NT2/D1 (cell line): ENCODE measurements around the gene PLPPR4.
"Not testable (repeated sequence)": the region's sequence is repeated elsewhere in the genome, so short reads cannot be mapped to it uniquely, and the experiment has no call there.

Experiments
- DNase-seq: peaks from one replicate; pipeline ENCODE4 v3.0.0-alpha.2; 2011; ENCODE audit warnings: low read depth, low spot score
- H3K27me3 ChIP-seq: 2 replicates; pipeline ENCODE4 v1.6.0; 2011; ENCODE audit warnings: mild to moderate bottlenecking; ENCODE audit not compliant: insufficient read length, insufficient read depth
- H3K36me3 ChIP-seq: 2 replicates; pipeline ENCODE4 v1.6.1; 2011; ENCODE audit warnings: mild to moderate bottlenecking, low read length, mixed read lengths; ENCODE audit not compliant: insufficient read depth, insufficient read length
- H3K4me1 ChIP-seq: 2 replicates; pipeline ENCODE4 v1.5.1; 2011; ENCODE audit not compliant: insufficient read depth, insufficient read length
- H3K4me3 ChIP-seq: 2 replicates; pipeline ENCODE4 v1.5.1; 2011; ENCODE audit warnings: low read depth; ENCODE audit not compliant: insufficient read length
- H3K9ac ChIP-seq: 2 replicates; pipeline ENCODE4 v1.6.0; 2011; ENCODE audit warnings: low read depth; ENCODE audit not compliant: insufficient read length
- H3K9me3 ChIP-seq: 2 replicates; pipeline ENCODE4 v1.5.1; 2011; ENCODE audit warnings: mild to moderate bottlenecking, low read length; ENCODE audit not compliant: insufficient read depth
- SUZ12 ChIP-seq: IDR thresholded peaks from 2 replicates; pipeline ENCODE4 v1.6.1; 2011; ENCODE audit not compliant: insufficient read length, insufficient read depth; ENCODE audit errors: extremely low read depth
- YY1 ChIP-seq: IDR thresholded peaks from 2 replicates; pipeline ENCODE4 v1.6.1; 2011; ENCODE audit not compliant: insufficient read length, insufficient read depth
- ZNF274 ChIP-seq: IDR thresholded peaks from 2 replicates; pipeline ENCODE4 v1.6.1; 2011; ENCODE audit warnings: mild to moderate bottlenecking, low read depth, low read length

Gene PLPPR4

DNA sequence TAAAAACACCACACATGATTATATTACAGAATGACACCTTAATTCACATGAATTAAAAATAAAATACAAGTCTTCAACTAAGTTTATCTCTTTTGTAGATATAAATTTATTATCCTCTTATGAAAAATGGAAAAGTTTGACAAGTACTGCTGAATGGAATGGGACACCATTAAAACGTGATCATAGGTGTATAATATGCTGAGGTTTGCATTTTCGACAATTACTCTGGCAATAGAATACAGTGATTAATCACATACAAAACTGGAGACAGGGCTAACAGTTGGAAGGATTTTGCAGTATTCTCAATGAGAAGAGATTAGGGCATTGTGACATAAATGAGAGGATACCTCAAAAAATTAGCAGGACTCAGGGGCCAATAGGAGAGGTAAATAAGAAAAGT, 17.1 kb upstream of the PLPPR4 start:
- DNase-seq: no peak
- H3K9ac ChIP-seq: no peak overlapping the region
- peaks cover 7% of the 10 kb centered on the region; the same call in 1 of the 2 replicates for H3K9me3 ChIP-seq
- no peak for TF ChIP-seq SUZ12
- TF ChIP-seq ZNF274: no peak
- no peak for TF ChIP-seq YY1
- H3K27me3 ChIP-seq: no peaks in the 10 kb centered on the region
- H3K4me1 ChIP-seq: no peaks in the 10 kb centered on the region
- H3K4me3 ChIP-seq: no peak overlapping the region
- H3K36me3 ChIP-seq: no peaks in the 10 kb centered on the region

DNA sequence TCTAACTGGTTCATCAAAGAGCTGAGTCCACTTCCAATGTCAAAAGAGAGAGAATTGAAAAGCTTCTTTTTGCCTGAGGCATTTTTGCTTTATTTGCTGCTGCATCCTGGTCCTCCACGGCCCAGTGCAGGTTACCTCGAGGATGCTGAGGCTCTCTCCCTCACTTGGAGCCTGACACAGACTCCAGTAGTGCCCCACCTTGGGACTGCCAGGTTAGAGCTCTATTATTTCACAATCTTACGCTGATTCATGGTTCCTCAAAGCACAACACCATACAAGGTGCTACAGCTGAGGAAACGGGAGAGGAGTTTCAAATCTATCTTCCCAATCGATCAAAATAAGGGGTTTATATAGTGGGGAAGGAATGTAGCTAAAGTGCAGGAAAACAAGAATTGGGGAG, 13.6 kb upstream of the PLPPR4 start:
- no peaks in the 10 kb centered on the region for H3K27me3 ChIP-seq
- no peak overlapping the region for H3K9ac ChIP-seq
- H3K36me3 ChIP-seq: no peaks in the 10 kb centered on the region
- H3K9me3 ChIP-seq: peaks cover 7% of the 10 kb centered on the region; the same call in 1 of the 2 replicates
- TF ChIP-seq YY1: no peak
- DNase-seq: no peak
- no peak overlapping the region for H3K4me3 ChIP-seq
- H3K4me1 ChIP-seq: no peaks in the 10 kb centered on the region

DNA sequence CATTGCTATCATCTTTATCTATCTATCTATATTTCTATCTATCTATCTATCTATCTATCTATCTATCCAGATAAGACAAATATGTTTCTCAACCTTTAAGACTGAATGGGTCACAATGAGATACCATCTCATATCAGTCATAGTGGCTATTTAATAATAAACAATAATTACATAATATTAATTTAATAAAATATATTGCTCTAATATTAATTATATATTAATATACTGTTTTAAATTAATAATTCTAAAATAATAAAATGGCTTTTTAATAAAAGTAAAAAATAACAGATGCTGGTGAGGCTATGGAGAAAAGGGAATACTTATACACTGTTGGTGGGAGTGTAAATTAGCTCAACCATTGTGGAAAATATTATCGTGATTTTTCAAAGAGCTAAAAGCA, 13.0 kb upstream of the PLPPR4 start:
- Histone ChIP-seq H3K4me3 (no peak overlapping the region), H3K27me3 (no peaks in the 10 kb centered on the region), H3K36me3 (no peaks in the 10 kb centered on the region), H3K4me1 (no peaks in the 10 kb centered on the region), H3K9me3 (peaks cover 3% of the 10 kb centered on the region; the same call in 1 of the 2 replicates), H3K9ac (no peak overlapping the region)
- no peak for TF ChIP-seq YY1
- no peak for TF ChIP-seq SUZ12
- TF ChIP-seq ZNF274: no peak
- no peak for DNase-seq

DNA sequence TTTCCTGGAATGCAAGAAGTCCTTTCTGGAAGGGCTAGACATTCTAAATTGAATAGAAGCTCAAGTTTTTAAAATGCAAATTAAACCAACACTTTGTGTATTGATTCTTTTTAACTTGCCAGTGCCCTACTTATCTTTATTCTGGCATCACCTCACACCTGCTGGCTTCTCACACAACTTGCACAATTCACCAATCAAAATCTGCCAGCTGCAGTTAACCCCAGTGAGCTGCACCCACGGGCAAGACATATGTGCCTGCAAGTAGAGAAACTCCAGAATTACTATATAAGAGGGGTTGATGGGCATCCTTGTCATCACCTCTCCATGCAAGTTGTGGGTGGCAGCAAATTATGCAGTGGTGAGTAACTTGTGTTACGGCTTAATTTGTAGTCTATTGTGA, 11.7 kb upstream of the PLPPR4 start:
- Histone ChIP-seq H3K9ac (no peak overlapping the region), H3K4me3 (no peak overlapping the region), H3K4me1 (no peaks in the 10 kb centered on the region), H3K9me3 (no peaks in the 10 kb centered on the region), H3K36me3 (no peaks in the 10 kb centered on the region), H3K27me3 (no peaks in the 10 kb centered on the region)
- TF ChIP-seq ZNF274: no peak
- DNase-seq: no peak

DNA sequence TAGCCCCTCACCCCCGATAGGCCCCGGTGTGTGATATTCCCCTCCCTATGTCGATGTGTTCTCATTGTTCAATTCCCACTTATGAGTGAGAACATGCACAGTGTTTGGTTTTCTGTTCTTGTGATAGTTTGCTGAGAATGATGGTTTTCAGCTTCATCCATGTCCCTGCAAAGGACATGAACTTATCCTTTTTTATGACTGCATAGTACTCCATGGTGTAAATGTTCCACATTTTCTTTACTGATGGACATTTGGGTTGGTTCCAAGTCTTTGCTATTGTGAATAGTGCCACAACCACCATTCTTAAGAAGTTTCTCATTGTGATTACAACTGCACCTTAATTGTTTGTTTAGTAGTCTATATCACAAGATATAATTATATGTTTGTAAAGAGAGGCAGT, 3.9 kb upstream of the PLPPR4 start:
- DNase-seq, H3K9me3 ChIP-seq, H3K4me3 ChIP-seq, H3K4me1 ChIP-seq, H3K36me3 ChIP-seq, H3K9ac ChIP-seq: not testable (repeated sequence)
- peaks cover 28% of the 10 kb centered on the region for H3K27me3 ChIP-seq

DNA sequence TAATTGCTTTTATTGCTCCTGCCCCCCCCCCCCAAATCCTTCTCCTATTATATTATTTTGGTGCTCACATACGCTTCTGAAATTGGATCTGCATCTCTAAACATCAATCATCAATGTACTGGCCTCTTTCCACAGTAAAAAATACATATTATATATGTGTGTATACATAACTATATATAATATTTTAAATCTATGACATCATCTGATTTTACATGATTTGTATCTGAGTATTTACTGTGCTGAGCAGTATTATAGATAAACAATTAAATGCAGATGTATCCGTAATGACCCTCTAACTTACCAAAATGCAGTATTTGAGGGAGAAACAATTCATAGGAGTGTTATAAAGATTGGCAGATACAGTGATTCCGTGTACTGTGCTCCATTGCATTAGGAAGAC, 832 bp downstream of the PLPPR4 start:
- H3K9ac ChIP-seq: no peak overlapping the region
- no peaks in the 10 kb centered on the region for H3K4me1 ChIP-seq
- H3K9me3 ChIP-seq: no peaks in the 10 kb centered on the region
- no peak for DNase-seq
- H3K27me3 ChIP-seq: peaks cover 37% of the 10 kb centered on the region
- H3K36me3 ChIP-seq: no peaks in the 10 kb centered on the region
- TF ChIP-seq YY1: no peak
- TF ChIP-seq ZNF274: no peak
- no peak for TF ChIP-seq SUZ12
- peak overlapping the region; percentile 65 for H3K4me3 ChIP-seq

DNA sequence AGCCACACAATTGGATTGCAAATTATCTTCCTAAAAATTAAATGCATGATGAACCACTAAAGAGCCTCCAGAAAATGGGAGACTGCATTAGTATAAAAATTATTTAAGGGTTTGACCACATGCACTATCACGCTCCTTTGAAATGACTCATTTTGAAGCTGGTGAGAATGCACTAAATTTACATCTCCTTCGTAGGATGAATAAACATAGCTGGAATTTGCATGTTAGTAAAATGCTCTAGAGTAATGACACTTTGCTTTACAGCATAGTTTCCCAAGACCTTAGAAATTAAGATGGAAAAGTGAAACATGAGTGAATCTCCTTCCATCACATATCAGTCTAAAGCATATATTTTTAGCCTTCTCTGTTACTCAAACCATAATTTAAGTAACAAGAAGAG, 2.4 kb downstream of the PLPPR4 start:
- DNase-seq: no peak
- no peaks in the 10 kb centered on the region for H3K36me3 ChIP-seq
- no peak overlapping the region for H3K4me3 ChIP-seq
- no peaks in the 10 kb centered on the region for H3K9me3 ChIP-seq
- peaks cover 37% of the 10 kb centered on the region for H3K27me3 ChIP-seq
- no peak overlapping the region for H3K9ac ChIP-seq
- H3K4me1 ChIP-seq: no peaks in the 10 kb centered on the region
- no peak for TF ChIP-seq YY1
- no peak for TF ChIP-seq ZNF274
- TF ChIP-seq SUZ12: no peak

DNA sequence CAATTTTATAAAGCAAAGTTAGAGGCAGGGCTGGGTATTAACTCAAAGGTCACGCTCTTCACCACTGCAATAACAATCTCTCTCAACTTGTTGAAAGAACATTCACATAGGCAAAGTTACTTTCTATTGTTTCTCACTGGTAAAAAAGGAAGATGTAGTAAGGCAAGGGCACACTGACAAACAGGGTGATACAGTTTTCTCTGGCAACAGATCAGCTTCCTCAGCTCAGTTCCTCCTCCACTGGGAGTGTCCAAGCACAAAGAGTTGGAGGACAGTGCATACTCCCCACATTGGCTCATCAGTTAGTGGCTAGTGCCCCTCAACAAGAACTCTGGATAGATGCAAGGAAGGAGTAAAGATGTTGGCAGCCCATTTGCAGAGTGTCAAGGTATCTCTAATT, 3.7 kb downstream of the PLPPR4 start:
- Histone ChIP-seq H3K4me1 (no peaks in the 10 kb centered on the region), H3K9ac (no peak overlapping the region), H3K9me3 (no peaks in the 10 kb centered on the region), H3K27me3 (peaks cover 32% of the 10 kb centered on the region), H3K36me3 (no peaks in the 10 kb centered on the region), H3K4me3 (no peak overlapping the region)
- TF ChIP-seq SUZ12: no peak
- no peak for TF ChIP-seq YY1
- no peak for TF ChIP-seq ZNF274
- DNase-seq: no peak
